ENCODE data around the gene MISP3. TPM values are rescaled to one million over a fixed set of nuclear protein-coding genes. Genes with fewer than 3 reads are reported as not detected.

Gene MISP3
- total and polyA plus RNA-seq, 4 experiments from 2014 or later: 0.68 to 1.6 (median 1.2) TPM

- Histone ChIP-seq H3K27ac (ENCODE audit: low read depth, low read length) (peak overlapping the region; percentile 61), H3K4me3 (ENCODE audit: low read length in 2 of 2) (peak overlapping the region; percentile 70 to 90), H3K4me1 (ENCODE audit: insufficient read depth, low read length) (peaks cover 31% of the 10 kb centered on the region), H3K9me3 (ENCODE audit: control insufficient read depth in 1 of 2, low read length in 2 of 2) (no peaks in the 10 kb centered on the region), H3K36me3 (ENCODE audit: insufficient read depth, low read length) (no peaks in the 10 kb centered on the region), H3K27me3 (ENCODE audit: insufficient read depth, low read length) (no peaks in the 10 kb centered on the region)
- intact Hi-C loops (cut with micrococcal nuclease): loop anchor here (1.0 to 10.0 kb wide), 9 partner anchors 15 to 477 kb away; partner anchors contain the start of genes DCAF15 and SAMD1
- peak; percentile 80 to 88 (median 84) for DNase-seq
- Mint-ChIP-seq H3K4me3 (peak overlapping the region; percentile 89 to 98 (median 93)), H3K9me3 (no peaks in the 10 kb centered on the region), H3K4me1 (peaks cover 7 to 28% (median 15%) of the 10 kb centered on the region in 4 donors), H3K27ac (peak overlapping the region; percentile 70 to 97 (median 88)), H3K36me3 (peaks cover 0 to 1% of the 10 kb centered on the region in 2 donors), H3K27me3 (no peaks in the 10 kb centered on the region)
- ChIA-PET POLR2A (ENCODE audit: partially characterized antibody) (interaction anchor here (0.5 to 4.2 kb wide), 15 partner anchors 8 to 210 kb away, joined by 3 to 30 read pairs (median 6); partner anchors contain the start of genes ASF1B, DCAF15, IL27RA and PRKACA), CTCF (ENCODE audit: partially characterized antibody) (interaction anchor here (0.7 to 6.9 kb wide), 32 partner anchors 9 to 285 kb away, joined by 3 to 65 read pairs (median 5); partner anchors contain the start of genes ASF1B, IL27RA and PALM3)
Measured at GRCh38 chr19:14073261-14073924, 807 bp downstream of the MISP3 start.

- Mint-ChIP-seq H3K4me3 (peak overlapping the region; percentile 89 to 98 (median 93)), H3K4me1 (peaks cover 7 to 28% (median 15%) of the 10 kb centered on the region in 4 donors), H3K36me3 (peaks cover 0 to 1% of the 10 kb centered on the region in 2 donors), H3K27me3 (no peaks in the 10 kb centered on the region), H3K9me3 (no peaks in the 10 kb centered on the region), H3K27ac (peak overlapping the region; percentile 70 to 97 (median 88))
- intact Hi-C loops (cut with micrococcal nuclease): loop anchor here (1.0 to 10.0 kb wide), 9 partner anchors 15 to 477 kb away; partner anchors contain the start of genes DCAF15 and SAMD1
- Histone ChIP-seq H3K27ac (ENCODE audit: low read depth, low read length) (peak overlapping the region; percentile 61), H3K36me3 (ENCODE audit: insufficient read depth, low read length) (no peaks in the 10 kb centered on the region), H3K9me3 (ENCODE audit: control insufficient read depth in 1 of 2, low read length in 2 of 2) (no peaks in the 10 kb centered on the region), H3K27me3 (ENCODE audit: insufficient read depth, low read length) (no peaks in the 10 kb centered on the region), H3K4me1 (ENCODE audit: insufficient read depth, low read length) (peaks cover 31% of the 10 kb centered on the region), H3K4me3 (ENCODE audit: low read length in 2 of 2) (peak overlapping the region; percentile 70 to 90)
- DNase-seq: no peak
- POLR2A ChIA-PET (ENCODE audit: partially characterized antibody): interaction anchor here (0.7 to 4.2 kb wide), 11 partner anchors 7 to 211 kb away, joined by 3 to 30 read pairs (median 4); partner anchors contain the start of genes ASF1B, DCAF15, IL27RA and PRKACA
- CTCF ChIA-PET (ENCODE audit: partially characterized antibody): interaction anchor here (0.6 to 6.9 kb wide), 25 partner anchors 8 to 199 kb away, joined by 3 to 65 read pairs (median 5); partner anchors contain the start of genes ASF1B, IL27RA and PALM3
Measured at GRCh38 chr19:14073925-14074838, 1.6 kb downstream of the MISP3 start.

- Histone ChIP-seq H3K4me1 (ENCODE audit: insufficient read depth, low read length) (peaks cover 34% of the 10 kb centered on the region), H3K36me3 (ENCODE audit: insufficient read depth, low read length) (no peaks in the 10 kb centered on the region), H3K27me3 (ENCODE audit: insufficient read depth, low read length) (no peaks in the 10 kb centered on the region), H3K4me3 (ENCODE audit: low read length in 2 of 2) (no peak overlapping the region), H3K9me3 (ENCODE audit: control insufficient read depth in 1 of 2, low read length in 2 of 2) (no peaks in the 10 kb centered on the region), H3K27ac (ENCODE audit: low read depth, low read length) (no peak overlapping the region)
- ChIA-PET POLR2A (ENCODE audit: partially characterized antibody) (interaction anchor here (1.1 kb wide), 1 partner anchor 72 kb away, joined by 3 read pairs; the partner anchor contains the start of gene RFX1), CTCF (ENCODE audit: partially characterized antibody) (interaction anchor here (0.6 to 1.5 kb wide), 7 partner anchors 9 to 305 kb away, joined by 3 to 8 read pairs (median 3); partner anchors contain the start of gene ASF1B)
- Mint-ChIP-seq H3K4me1 (peaks cover 12 to 47% (median 30%) of the 10 kb centered on the region in 4 donors), H3K9me3 (no peaks in the 10 kb centered on the region), H3K4me3 (peak overlapping the region in 1 of 8 donors; percentile 54), H3K36me3 (peaks cover 0 to 3% of the 10 kb centered on the region in 2 donors), H3K27ac (peak overlapping the region in 1 of 7 donors; percentile 65), H3K27me3 (no peaks in the 10 kb centered on the region)
- DNase-seq: no peak
- intact Hi-C loops (cut with micrococcal nuclease): loop anchor here (10.0 kb wide), 1 partner anchor 124 kb away; the partner anchor contains the start of gene DCAF15
Measured at GRCh38 chr19:14078411-14078810, 5.8 kb downstream of the MISP3 start.

- H3K36me3 Mint-ChIP-seq: peaks cover 0 to 2% of the 10 kb centered on the region in 2 donors
- Histone ChIP-seq H3K36me3 (ENCODE audit: insufficient read depth, low read length) (no peaks in the 10 kb centered on the region), H3K4me3 (ENCODE audit: low read length in 2 of 2) (peak overlapping the region; percentile 61 to 74), H3K9me3 (ENCODE audit: control insufficient read depth in 1 of 2, low read length in 2 of 2) (no peaks in the 10 kb centered on the region), H3K27ac (ENCODE audit: low read depth, low read length) (peak overlapping the region; percentile 68), H3K27me3 (ENCODE audit: insufficient read depth, low read length) (no peaks in the 10 kb centered on the region), H3K4me1 (ENCODE audit: insufficient read depth, low read length) (peaks cover 18% of the 10 kb centered on the region)
- peak overlapping the region; percentile 87 to 97 (median 92) for H3K4me3 Mint-ChIP-seq
- no peaks in the 10 kb centered on the region for H3K27me3 Mint-ChIP-seq
- intact Hi-C loops (cut with micrococcal nuclease): loop anchor here (1.0 to 5.0 kb wide), 6 partner anchors 9 to 929 kb away; partner anchors contain the start of genes C19orf53, DDX39A, IER2 and PRKACA
- DNase-seq: peak; percentile 98 to 99 (median 99)
- H3K9me3 Mint-ChIP-seq: no peaks in the 10 kb centered on the region
- ChIA-PET CTCF (ENCODE audit: partially characterized antibody) (interaction anchor here (0.5 to 2.2 kb wide), 14 partner anchors 8 to 399 kb away, joined by 3 to 9 read pairs (median 4); partner anchors contain the start of genes ASF1B, IL27RA and MISP3), POLR2A (ENCODE audit: partially characterized antibody) (interaction anchor here (0.8 to 3.6 kb wide), 22 partner anchors 8 to 929 kb away, joined by 3 to 25 read pairs (median 6); partner anchors contain the start of genes ADGRE5, ASF1B, BRME1 and C19orf53)
- H3K4me1 Mint-ChIP-seq: peaks cover 5 to 28% (median 17%) of the 10 kb centered on the region in 4 donors
- peak overlapping the region; percentile 84 to 98 (median 95) for H3K27ac Mint-ChIP-seq
Measured at GRCh38 chr19:14080887-14081796, 8.6 kb downstream of the MISP3 start.

- Histone ChIP-seq H3K4me3 (ENCODE audit: low read length in 2 of 2) (peak overlapping the region; percentile 61 to 74), H3K9me3 (ENCODE audit: control insufficient read depth in 1 of 2, low read length in 2 of 2) (no peaks in the 10 kb centered on the region), H3K27ac (ENCODE audit: low read depth, low read length) (peak overlapping the region; percentile 68), H3K36me3 (ENCODE audit: insufficient read depth, low read length) (no peaks in the 10 kb centered on the region), H3K27me3 (ENCODE audit: insufficient read depth, low read length) (no peaks in the 10 kb centered on the region), H3K4me1 (ENCODE audit: insufficient read depth, low read length) (peaks cover 18% of the 10 kb centered on the region)
- DNase-seq: peak in 4 of 5 donors; percentile 25 to 79 (median 40)
- CTCF ChIA-PET (ENCODE audit: partially characterized antibody): interaction anchor here (0.8 to 2.1 kb wide), 9 partner anchors 8 to 398 kb away, joined by 3 to 9 read pairs (median 5); partner anchors contain the start of genes ASF1B, IL27RA and MISP3
- peaks cover 5 to 28% (median 17%) of the 10 kb centered on the region in 4 donors for H3K4me1 Mint-ChIP-seq
- POLR2A ChIA-PET (ENCODE audit: partially characterized antibody): interaction anchor here (1.0 to 3.6 kb wide), 18 partner anchors 8 to 930 kb away, joined by 3 to 25 read pairs (median 8); partner anchors contain the start of genes ADGRE5, ASF1B, C19orf53 and DCAF15
- H3K36me3 Mint-ChIP-seq: peaks cover 0 to 2% of the 10 kb centered on the region in 2 donors
- no peaks in the 10 kb centered on the region for H3K27me3 Mint-ChIP-seq
- H3K4me3 Mint-ChIP-seq: peak overlapping the region; percentile 87 to 97 (median 92)
- peak overlapping the region; percentile 84 to 98 (median 95) for H3K27ac Mint-ChIP-seq
- H3K9me3 Mint-ChIP-seq: no peaks in the 10 kb centered on the region
- intact Hi-C loops (cut with micrococcal nuclease): loop anchor here (1.0 to 5.0 kb wide), 6 partner anchors 8 to 930 kb away; partner anchors contain the start of genes C19orf53, DDX39A, IER2 and PRKACA
Measured at GRCh38 chr19:14081797-14082674, 9.4 kb downstream of the MISP3 start.
